HG03571 (cell line): ENCODE measurements around the gene KDM6B.
"Not testable (repeated sequence)": the region's sequence is repeated elsewhere in the genome, so short reads cannot be mapped to it uniquely, and the experiment has no call there.

ENCODE experiments used
- ATAC-seq: cut with Tn5 transposase; IDR thresholded peaks from one replicate; pipeline ENCODE4 v1.9.1; 2021; ENCODE audit not compliant: unreplicated experiment

KDM6B gene

GRCh38 chr17:7833795-7834541 is at the start of gene KDM6B:
Gene KDM6B, plus strand, starts transcription at chr17:7834217. Its CDS starts 11,338 bp downstream, at chr17:7845555.
- peak; percentile 43 for ATAC-seq

- no peak for ATAC-seq
These were observed 47.2 kb upstream of the KDM6B start for GRCh38 chr17:7786866-7787265.

- no peak for ATAC-seq
These were observed 44.9 kb upstream of the KDM6B start for GRCh38 chr17:7789131-7789530.

GRCh38 chr17:7790150-7790549 is 43.9 kb upstream of the KDM6B start:
- ATAC-seq, result no peak

GRCh38 chr17:7792611-7793010 is 41.4 kb upstream of the KDM6B start:
- no peak for ATAC-seq

- ATAC-seq, result no peak
These were observed 39.8 kb upstream of the KDM6B start for GRCh38 chr17:7794075-7794663.

- ATAC-seq, result no peak
These were observed 36.0 kb upstream of the KDM6B start for GRCh38 chr17:7797976-7798375.

GRCh38 chr17:7798839-7799238 is 35.2 kb upstream of the KDM6B start:
- ATAC-seq, result no peak

- no peak for ATAC-seq
These were observed 30.0 kb upstream of the KDM6B start for GRCh38 chr17:7803981-7804380.

- ATAC-seq, result no peak
These were observed 27.4 kb upstream of the KDM6B start for GRCh38 chr17:7806587-7806986.

GRCh38 chr17:7807206-7807605 is 26.8 kb upstream of the KDM6B start:
- ATAC-seq, result no peak

GRCh38 chr17:7809086-7809790 is 24.8 kb upstream of the KDM6B start:
- no peak for ATAC-seq

- not testable (repeated sequence) for ATAC-seq
These were observed 24.1 kb upstream of the KDM6B start for GRCh38 chr17:7809791-7810343.

- no peak for ATAC-seq
These were observed 22.8 kb upstream of the KDM6B start for GRCh38 chr17:7811251-7811650.

- no peak for ATAC-seq
These were observed 19.0 kb upstream of the KDM6B start for GRCh38 chr17:7814969-7815368.

GRCh38 chr17:7816926-7817642 is 16.9 kb upstream of the KDM6B start:
- ATAC-seq, result no peak

GRCh38 chr17:7817643-7817964 is 16.4 kb upstream of the KDM6B start:
- ATAC-seq, result no peak

GRCh38 chr17:7818026-7818425 is 16.0 kb upstream of the KDM6B start:
- no peak for ATAC-seq

- ATAC-seq, result no peak
These were observed 15.0 kb upstream of the KDM6B start for GRCh38 chr17:7818746-7819645.

- ATAC-seq, result no peak
These were observed 13.8 kb upstream of the KDM6B start for GRCh38 chr17:7820231-7820630.
